ENCODE data around the gene DSCAML1.

DSCAML1 gene

GRCh38 chr11:117511931-117512539 lies 285.0 kb downstream of the DSCAML1 start:
- FAIRE-seq, result no peak

- FAIRE-seq, result no peak
Observed at GRCh38 chr11:117511483-117511930, 285.5 kb downstream of the DSCAML1 start.

GRCh38 chr11:117510646-117511045 lies 286.4 kb downstream of the DSCAML1 start:
- no peak for FAIRE-seq

DNA sequence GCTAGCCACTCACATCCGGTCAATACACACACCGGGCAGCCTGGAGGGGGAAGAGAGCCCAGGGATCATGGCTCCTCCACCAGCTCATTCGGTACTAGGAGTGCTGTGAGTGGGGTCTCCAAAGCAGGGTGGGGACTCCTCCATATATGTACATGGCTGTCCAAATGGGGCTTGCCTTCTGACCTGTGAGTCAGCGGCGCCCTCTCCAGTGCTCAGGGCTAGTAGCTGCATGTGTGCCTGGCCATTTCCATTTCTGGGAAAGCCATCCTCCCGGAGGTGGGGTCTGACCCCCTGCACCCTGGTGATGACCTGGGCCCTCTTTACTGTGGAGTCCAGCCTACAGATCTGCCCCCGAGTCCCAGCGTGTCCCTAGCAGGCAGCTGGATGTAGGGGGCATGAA lies 287.5 kb downstream of the DSCAML1 start:
- no peak for FAIRE-seq

DNA sequence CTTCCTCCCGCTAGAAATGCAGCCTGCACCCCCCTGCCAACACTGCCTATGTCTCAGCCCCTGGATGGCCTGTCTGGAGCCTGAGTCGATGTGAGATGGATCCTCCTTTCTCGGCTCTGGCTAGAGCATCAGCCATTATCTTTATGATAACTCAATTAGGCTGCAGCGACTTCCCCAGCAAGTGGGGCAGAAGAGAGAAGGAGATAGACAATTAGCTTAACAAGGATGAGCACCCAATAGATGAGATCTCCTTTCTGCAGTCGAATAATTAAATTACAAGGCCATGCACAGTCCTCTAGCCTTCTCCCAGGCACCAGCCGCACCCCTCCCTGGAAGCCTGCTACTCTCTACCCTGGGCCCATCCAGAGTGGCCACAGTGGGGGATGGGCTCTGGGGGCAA lies 290.0 kb downstream of the DSCAML1 start:
- no peak for FAIRE-seq

DNA sequence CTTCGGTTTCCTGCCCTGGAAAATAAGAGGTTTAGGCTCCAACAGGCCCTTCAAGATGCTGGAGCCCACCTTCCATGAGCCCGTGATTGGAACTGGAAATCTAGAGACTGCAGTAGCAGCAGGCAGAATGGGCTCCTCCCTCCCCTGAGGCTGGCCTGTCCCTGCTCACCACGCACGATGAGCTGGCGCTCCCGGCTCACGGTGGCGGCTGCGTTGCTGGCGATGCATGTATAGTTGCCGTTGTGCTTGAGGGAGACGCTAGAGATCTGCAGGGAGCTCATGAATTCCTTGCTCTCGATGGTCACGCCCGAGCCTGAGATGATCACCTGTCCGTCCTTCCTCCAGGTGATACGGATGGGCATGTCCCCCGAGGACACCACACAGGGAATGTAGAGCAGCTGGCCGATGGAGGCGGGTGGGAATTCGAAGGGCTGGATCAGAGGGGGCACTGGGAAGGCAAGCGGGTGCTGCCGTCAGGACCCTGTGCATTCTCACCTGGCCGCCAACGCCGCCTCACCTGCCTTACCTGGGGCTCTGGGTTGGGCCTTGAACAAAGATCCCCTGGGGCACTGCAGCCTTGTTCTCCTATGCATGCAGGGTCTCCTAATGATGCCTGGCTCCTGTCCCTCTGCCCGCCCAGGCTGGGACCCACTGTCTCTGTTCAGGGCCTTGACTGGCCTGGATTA lies 291.6 kb downstream of the DSCAML1 start:
- no peak for FAIRE-seq

DNA sequence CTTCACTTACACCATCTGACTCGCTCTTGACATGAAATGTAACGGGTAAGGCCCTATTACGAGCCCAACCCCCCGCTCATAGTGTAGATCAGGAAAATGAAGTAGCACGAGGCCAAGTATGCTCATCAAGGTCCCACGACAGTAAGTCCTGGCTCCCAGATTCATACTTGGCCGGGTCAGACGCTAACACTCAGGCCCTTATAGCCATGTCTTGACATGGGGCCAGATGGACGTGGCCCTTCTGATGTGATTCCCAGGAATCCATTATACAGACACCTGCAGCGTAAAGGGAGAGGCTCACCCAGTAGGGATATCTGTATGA lies 294.3 kb downstream of the DSCAML1 start:
- no peak for FAIRE-seq

- no peak for FAIRE-seq
Observed at GRCh38 chr11:117502015-117502778, 294.8 kb downstream of the DSCAML1 start.

GRCh38 chr11:117501237-117501898 lies 295.6 kb downstream of the DSCAML1 start:
- no peak for FAIRE-seq

GRCh38 chr11:117498791-117499190 lies 298.2 kb downstream of the DSCAML1 start:
- FAIRE-seq, result no peak

GRCh38 chr11:117497206-117497951 lies 299.6 kb downstream of the DSCAML1 start:
- no peak for FAIRE-seq

DNA sequence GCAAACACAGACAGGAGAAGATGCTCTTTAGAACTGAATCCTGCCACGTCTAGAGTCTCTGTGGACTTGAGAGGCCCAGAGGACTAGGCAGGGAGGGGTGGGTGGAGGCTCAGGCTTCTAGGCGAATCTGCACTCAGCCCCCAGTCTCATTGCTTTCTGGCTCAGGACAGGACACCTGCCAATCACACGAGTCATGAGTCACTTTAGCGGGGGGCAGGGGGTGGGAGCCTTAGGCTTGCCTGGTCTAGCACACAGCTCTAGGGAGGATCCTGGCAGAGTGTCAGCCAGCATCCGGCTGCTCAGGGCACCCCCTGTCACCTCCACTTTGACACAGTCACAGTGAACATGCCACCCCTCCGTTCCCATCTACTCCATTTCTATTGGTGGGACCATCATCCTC lies 301.7 kb downstream of the DSCAML1 start:
- FAIRE-seq, result no peak

GRCh38 chr11:117492578-117493251 lies 304.3 kb downstream of the DSCAML1 start:
- FAIRE-seq, result no peak

- FAIRE-seq, result no peak
Observed at GRCh38 chr11:117490911-117491310, 306.1 kb downstream of the DSCAML1 start.

- FAIRE-seq, result no peak
Observed at GRCh38 chr11:117489999-117490679, 306.9 kb downstream of the DSCAML1 start.

DNA sequence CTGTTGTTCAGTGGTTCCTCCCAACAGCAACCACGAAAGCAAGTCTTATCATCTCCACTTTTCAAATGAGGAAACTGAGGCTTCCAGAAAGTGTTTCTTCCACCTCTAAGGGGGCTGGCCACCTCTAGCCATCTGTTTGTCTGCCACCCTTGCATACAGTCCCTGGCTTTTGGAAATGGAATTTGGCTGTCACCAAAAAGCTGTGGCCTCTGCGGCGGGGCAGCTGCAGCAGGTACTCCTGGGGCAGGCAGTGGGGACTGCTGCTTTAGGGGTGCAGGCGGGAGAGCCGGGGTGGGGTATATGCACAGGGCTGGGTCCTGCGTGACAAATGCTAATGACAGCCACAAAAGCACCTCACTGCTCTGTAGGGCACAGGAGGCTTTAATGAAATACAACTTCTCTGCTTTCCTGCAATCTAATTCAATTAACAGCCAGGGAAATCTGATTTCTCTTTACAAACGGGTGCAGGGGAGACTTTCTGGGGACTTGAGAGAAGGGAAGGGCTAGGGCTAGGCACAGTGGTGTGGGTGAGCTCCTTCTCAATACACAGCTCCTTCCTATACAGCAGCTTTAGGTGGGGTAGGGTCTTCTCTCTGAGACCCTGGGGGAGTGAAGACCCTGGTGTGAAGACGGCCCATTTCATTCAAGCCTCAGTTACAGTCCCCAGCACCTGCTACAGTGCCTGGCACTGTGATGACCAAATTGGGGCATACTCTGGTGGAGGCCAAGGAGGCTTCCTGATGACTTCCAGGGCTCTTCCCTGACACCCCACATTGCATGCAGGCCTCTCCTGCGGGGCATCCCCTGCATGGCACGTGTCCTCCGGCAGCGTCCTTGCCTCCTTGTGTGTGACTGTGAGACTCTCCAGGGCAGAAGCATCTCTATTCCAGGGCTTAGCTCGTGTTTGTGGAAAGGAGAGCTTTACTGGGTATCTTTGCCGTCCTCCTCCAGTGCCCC lies 307.7 kb downstream of the DSCAML1 start:
- no peak for FAIRE-seq

DNA sequence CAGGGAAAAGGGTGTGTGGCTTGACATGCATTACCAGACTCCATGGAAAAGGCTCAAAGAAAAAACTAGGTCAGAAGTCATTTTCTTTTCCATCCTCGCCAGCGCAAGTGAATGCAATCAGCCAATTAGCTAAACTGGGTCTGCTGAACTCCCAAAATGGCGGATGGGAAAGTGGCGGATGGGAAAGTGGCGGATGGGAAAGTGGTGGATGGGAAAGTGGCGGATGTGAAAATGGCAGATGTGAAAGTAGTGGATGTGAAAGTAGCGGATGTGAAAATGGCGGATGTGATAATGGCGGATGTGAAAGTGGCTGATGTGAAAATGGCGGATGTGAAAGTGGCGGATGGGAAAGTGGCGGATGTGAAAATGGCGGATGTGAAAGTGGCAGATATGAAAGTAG lies 311.0 kb downstream of the DSCAML1 start:
- FAIRE-seq, result no peak

- no peak for FAIRE-seq
Observed at GRCh38 chr11:117484156-117484555, 312.9 kb downstream of the DSCAML1 start.

DNA sequence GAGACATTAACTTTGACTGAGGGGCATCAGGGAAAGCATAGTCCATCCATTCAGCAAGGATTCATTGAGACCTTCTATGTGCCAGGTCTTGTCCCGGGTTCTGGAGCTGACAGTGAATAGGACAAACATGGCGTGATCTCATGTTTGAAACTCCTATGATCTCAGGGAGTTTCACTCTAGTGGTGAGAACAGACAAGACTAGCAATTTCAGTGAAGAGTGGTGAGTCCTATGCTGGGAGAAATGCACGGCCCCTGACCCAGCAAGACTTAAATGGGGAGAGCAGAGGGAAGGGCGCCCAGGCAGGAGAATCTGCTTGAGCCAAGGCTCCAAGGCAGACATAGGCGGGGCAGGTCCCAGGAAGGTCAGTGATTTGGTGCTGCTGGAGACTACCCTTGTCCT lies 313.6 kb downstream of the DSCAML1 start:
- FAIRE-seq, result no peak

DNA sequence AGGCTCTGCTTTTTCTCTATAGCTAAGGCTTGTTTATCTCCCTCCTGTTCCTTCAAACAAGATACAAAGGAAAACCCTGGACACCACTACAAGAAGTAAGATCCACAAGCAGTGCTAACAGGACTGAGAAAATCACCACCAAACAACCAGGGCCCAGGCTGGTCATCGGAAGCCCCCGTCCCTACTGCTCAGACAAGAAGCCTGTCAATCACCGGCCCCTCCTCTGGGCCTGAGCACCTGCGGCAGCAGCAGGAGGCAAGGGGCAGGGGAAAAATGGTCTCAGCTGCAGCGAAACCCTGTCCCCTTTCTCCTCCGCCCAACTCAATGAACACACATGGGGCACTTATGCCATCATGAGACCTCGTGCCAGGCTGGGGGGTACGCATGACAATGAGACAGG lies 314.1 kb downstream of the DSCAML1 start:
- FAIRE-seq, result no peak
